D721Med (cell line): ENCODE measurements around the gene ALCAM.
"Not testable (repeated sequence)": the region's sequence is repeated elsewhere in the genome, so short reads cannot be mapped to it uniquely, and the experiment has no call there.

Experiments
- DNase-seq: peaks from one replicate; pipeline ENCODE4 v3.0.0; 2011; ENCODE audit warnings: low spot score; ENCODE audit not compliant: insufficient read length
- FAIRE-seq: peaks from 2 replicates; lab custom pipeline; 2011; peaks lifted over from hg19 to GRCh38; lab: Jason Lieb, UNC
- CTCF ChIP-seq: IDR thresholded peaks from 2 replicates; pipeline ENCODE4 v1.5.1; 2012; ENCODE audit warnings: mild to moderate bottlenecking, control low read depth; ENCODE audit not compliant: insufficient read depth; ENCODE audit errors: missing control alignments

The ALCAM gene

GRCh38 chr3:105594219-105594618 lies 227.5 kb downstream of the ALCAM start:
- DNase-seq (no peak), FAIRE-seq (no peak)
- TF ChIP-seq CTCF, result no peak

- DNase-seq, result no peak
- FAIRE-seq, result no peak
- TF ChIP-seq CTCF, result no peak
Observed at GRCh38 chr3:105598042-105598796, 231.5 kb downstream of the ALCAM start.

GRCh38 chr3:105599350-105599749 lies 232.6 kb downstream of the ALCAM start:
- TF ChIP-seq CTCF, result no peak
- FAIRE-seq, result no peak
- no peak for DNase-seq

- FAIRE-seq, DNase-seq: not testable (repeated sequence)
Observed at GRCh38 chr3:105601756-105602155, 235.0 kb downstream of the ALCAM start.

- not testable (repeated sequence) for FAIRE-seq, DNase-seq
Observed at GRCh38 chr3:105602286-105602685, 235.6 kb downstream of the ALCAM start.

GRCh38 chr3:105603516-105603915 lies 236.8 kb downstream of the ALCAM start:
- DNase-seq, FAIRE-seq: not testable (repeated sequence)

GRCh38 chr3:105606016-105606415 lies 239.3 kb downstream of the ALCAM start:
- no peak for FAIRE-seq

GRCh38 chr3:105608623-105609022 lies 241.9 kb downstream of the ALCAM start:
- TF ChIP-seq CTCF, result no peak
- FAIRE-seq, result no peak
- DNase-seq, result no peak

More at GRCh38 chr3:105606016-105606415, 239.3 kb downstream of the ALCAM start:
- no peak for TF ChIP-seq CTCF
- DNase-seq, result no peak

- no peak for FAIRE-seq
- TF ChIP-seq CTCF, result no peak
- DNase-seq, result no peak
Observed at GRCh38 chr3:105610473-105610872, 243.8 kb downstream of the ALCAM start.
